ENCODE results near the gene POLR3E. TPM values are rescaled to one million over a fixed set of nuclear protein-coding genes. Genes with fewer than 3 reads are reported as not detected.
"Not testable (repeated sequence)": the region's sequence is repeated elsewhere in the genome, so short reads cannot be mapped to it uniquely, and the experiment has no call there.

Gene POLR3E
- polyA plus RNA-seq, 4 donors: 49.3 to 59.7 (median 54.0) TPM

GRCh38 chr16:22328081-22328725, 31.0 kb downstream of the POLR3E start:
- DNase-seq (ENCODE audit: low read depth in 4 of 4, low spot score in 3 of 4): no peak

- DNase-seq (ENCODE audit: low read depth in 4 of 4, low spot score in 3 of 4): no peak
Measured at GRCh38 chr16:22329199-22329695, 32.0 kb downstream of the POLR3E start.

- DNase-seq (ENCODE audit: low read depth in 4 of 4, low spot score in 3 of 4): no peak
Measured at GRCh38 chr16:22330326-22330725, 33.1 kb downstream of the POLR3E start.

- no peak for DNase-seq (ENCODE audit: low read depth in 4 of 4, low spot score in 3 of 4)
Measured at GRCh38 chr16:22333457-22333994, 36.3 kb downstream of the POLR3E start.

- DNase-seq (ENCODE audit: low read depth in 4 of 4, low spot score in 3 of 4): no peak
Measured at GRCh38 chr16:22335668-22336246, 38.5 kb downstream of the POLR3E start.

- no peak for DNase-seq (ENCODE audit: low read depth in 4 of 4, low spot score in 3 of 4)
Measured at GRCh38 chr16:22336581-22336980, 39.4 kb downstream of the POLR3E start.

- DNase-seq (ENCODE audit: low read depth in 4 of 4, low spot score in 3 of 4): no peak
Measured at GRCh38 chr16:22337045-22337444, 39.8 kb downstream of the POLR3E start.

- DNase-seq (ENCODE audit: low read depth in 4 of 4, low spot score in 3 of 4): no peak
Measured at GRCh38 chr16:22337849-22338635, 40.8 kb downstream of the POLR3E start.

- DNase-seq (ENCODE audit: low read depth in 4 of 4, low spot score in 3 of 4): no peak
Measured at GRCh38 chr16:22340945-22341344, 43.7 kb downstream of the POLR3E start.

GRCh38 chr16:22342082-22342481, 44.9 kb downstream of the POLR3E start:
- no peak for DNase-seq (ENCODE audit: low read depth in 4 of 4, low spot score in 3 of 4)

GRCh38 chr16:22346483-22346882, 49.3 kb downstream of the POLR3E start:
- DNase-seq (ENCODE audit: low read depth in 4 of 4, low spot score in 3 of 4): no peak

- DNase-seq (ENCODE audit: low read depth in 4 of 4, low spot score in 3 of 4): no peak
Measured at GRCh38 chr16:22347100-22347820, 50.1 kb downstream of the POLR3E start.

GRCh38 chr16:22348291-22348690, 51.1 kb downstream of the POLR3E start:
- no peak for DNase-seq (ENCODE audit: low read depth in 4 of 4, low spot score in 3 of 4)

GRCh38 chr16:22351017-22351416, 53.8 kb downstream of the POLR3E start:
- not testable (repeated sequence) for DNase-seq (ENCODE audit: low read depth in 4 of 4, low spot score in 3 of 4)

- DNase-seq (ENCODE audit: low read depth in 4 of 4, low spot score in 3 of 4): no peak
Measured at GRCh38 chr16:22352140-22352539, 54.9 kb downstream of the POLR3E start.

GRCh38 chr16:22352723-22353122, 55.5 kb downstream of the POLR3E start:
- DNase-seq (ENCODE audit: low read depth in 4 of 4, low spot score in 3 of 4): no peak

GRCh38 chr16:22353191-22353919, 56.1 kb downstream of the POLR3E start:
- no peak for DNase-seq (ENCODE audit: low read depth in 4 of 4, low spot score in 3 of 4)

- no peak for DNase-seq (ENCODE audit: low read depth in 4 of 4, low spot score in 3 of 4)
Measured at GRCh38 chr16:22353933-22354541, 56.8 kb downstream of the POLR3E start.

- DNase-seq (ENCODE audit: low read depth in 4 of 4, low spot score in 3 of 4): no peak
Measured at GRCh38 chr16:22355487-22355908, 58.3 kb downstream of the POLR3E start.

All from right renal pelvis (tissue), 4 donors.